Karpas-422 (cell line): ENCODE results near the gene SRMS. TPM values are rescaled to one million over a fixed set of nuclear protein-coding genes. Genes with fewer than 3 reads are reported as not detected.

Source experiments
- DNase-seq: peaks from one replicate; pipeline ENCODE4 v3.0.0-alpha.2; 2015
- H2AFZ ChIP-seq: fragments of 200-600 bp; sonication (generic); 2 replicates; pipeline ENCODE4 v1.6.1; 2014; ENCODE audit warnings: antibody characterized with exemption, low read length, mixed read lengths
- H3K27ac ChIP-seq: fragments of 200-600 bp; sonication (generic); 2 replicates; pipeline ENCODE4 v1.5.1; 2014; ENCODE audit warnings: mild to moderate bottlenecking, low read length, moderate library complexity
- H3K27me3 ChIP-seq: fragments of 200-600 bp; sonication (generic); 2 replicates; pipeline ENCODE4 v1.6.1; 2014; ENCODE audit warnings: low read length, mixed read lengths
- H3K36me3 ChIP-seq: fragments of 200-600 bp; sonication (generic); 2 replicates; pipeline ENCODE4 v1.6.1; 2014; ENCODE audit warnings: low read length, mixed read lengths; ENCODE audit not compliant: insufficient read depth
- H3K4me1 ChIP-seq: fragments of 200-600 bp; sonication (generic); 2 replicates; pipeline ENCODE4 v1.6.1; 2014; ENCODE audit warnings: mild to moderate bottlenecking, low read length, mixed read lengths
- H3K4me2 ChIP-seq: fragments of 200-600 bp; sonication (generic); 2 replicates; pipeline ENCODE4 v1.6.1; 2014; ENCODE audit warnings: low read length, low read depth, mild to moderate bottlenecking; ENCODE audit not compliant: poor library complexity, severe bottlenecking
- H3K4me3 ChIP-seq: fragments of 200-600 bp; sonication (generic); 2 replicates; pipeline ENCODE4 v1.5.1; 2014; ENCODE audit warnings: mild to moderate bottlenecking, antibody characterized with exemption, low read length, mixed read lengths
- H3K79me2 ChIP-seq: fragments of 200-600 bp; sonication (generic); 2 replicates; pipeline ENCODE4 v1.6.1; 2014; ENCODE audit warnings: mild to moderate bottlenecking, low read length, mixed read lengths
- H3K9ac ChIP-seq: fragments of 200-600 bp; sonication (generic); 2 replicates; pipeline ENCODE4 v1.6.0; 2014; ENCODE audit warnings: low read length
- H3K9me2 ChIP-seq: fragments of 200-600 bp; sonication (generic), shearing (Covaris generic); replicated peaks from 2 replicates; pipeline ENCODE4 v1.6.0; 2014; ENCODE audit warnings: mild to moderate bottlenecking, low read length, moderate library complexity; ENCODE audit not compliant: insufficient read depth
- H3K9me3 ChIP-seq: fragments of 300-700, 200-600 bp; sonication (generic); 2 replicates; pipeline ENCODE4 v1.6.1; 2014; ENCODE audit warnings: low read length, mixed read lengths
- H4K20me1 ChIP-seq: fragments of 200-600 bp; sonication (generic); 2 replicates; pipeline ENCODE4 v1.6.1; 2014; ENCODE audit warnings: mild to moderate bottlenecking, antibody characterized with exemption, low read length, low read depth; ENCODE audit not compliant: insufficient read depth
- total RNA-seq: library from RNA; depleted of rRNA; stranded (reverse); fragments of >200 nt; shearing (Covaris generic); gene quantifications from 2 replicates; pipeline ENCODE4 v1.2.3, GENCODE V29; 2014; ENCODE audit warnings: low replicate concordance

Gene SRMS
- total RNA-seq, 1 experiment from 2014 or later, result not detected

DNA sequence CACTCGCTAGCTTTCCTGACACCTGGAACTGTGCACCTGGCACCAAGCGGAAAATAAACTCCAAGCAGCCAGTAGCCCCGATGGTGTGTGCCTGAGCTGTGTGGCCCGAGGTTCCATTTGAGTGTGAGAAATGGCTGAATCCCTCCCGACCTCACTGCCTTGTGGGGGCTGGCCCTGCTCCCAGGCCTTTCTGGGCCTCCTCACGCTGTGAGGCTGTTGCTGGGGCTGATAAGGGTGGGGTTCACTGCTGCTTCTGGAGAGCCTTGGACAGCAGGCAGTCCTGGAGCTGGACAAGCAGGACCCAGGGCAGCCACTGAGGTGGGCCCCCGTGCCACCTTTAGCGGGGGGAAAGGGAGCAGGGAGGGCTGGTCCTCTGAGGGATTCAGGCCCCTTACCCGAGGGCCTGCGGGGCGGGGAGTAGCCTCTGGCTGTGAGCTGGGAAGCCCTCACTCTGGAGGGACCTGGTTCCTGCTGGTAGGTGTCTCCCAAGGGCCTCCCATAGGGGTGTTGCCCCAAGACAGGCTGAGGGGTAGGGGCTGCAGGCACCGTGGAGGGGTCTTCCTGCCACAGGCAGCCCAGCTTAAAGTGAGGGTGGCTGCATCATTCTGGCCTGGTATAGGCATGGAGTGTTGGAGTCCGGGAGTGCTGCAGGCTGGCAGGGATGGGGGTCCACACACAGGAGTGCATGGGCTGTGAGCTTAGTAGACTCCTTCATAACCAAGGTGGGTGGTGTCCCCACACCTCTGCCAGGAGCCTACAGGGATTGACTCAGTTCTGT is 25.3 kb downstream of the SRMS start:
- H2AFZ ChIP-seq, result no peak overlapping the region
- H3K27me3 ChIP-seq, result no peaks in the 10 kb centered on the region
- no peak overlapping the region for H3K4me3 ChIP-seq
- no peaks in the 10 kb centered on the region for H3K9me3 ChIP-seq
- no peak overlapping the region for H3K4me2 ChIP-seq
- H3K27ac ChIP-seq, result no peak overlapping the region
- no peak overlapping the region for H3K9ac ChIP-seq
- no peaks in the 10 kb centered on the region; the same call in 1 of the 2 replicates for H3K36me3 ChIP-seq
- H4K20me1 ChIP-seq, result no peaks in the 10 kb centered on the region
- no peaks in the 10 kb centered on the region for H3K79me2 ChIP-seq
- peaks cover 13% of the 10 kb centered on the region for H3K4me1 ChIP-seq
- no peaks in the 10 kb centered on the region for H3K9me2 ChIP-seq
- DNase-seq, result no peak

DNA sequence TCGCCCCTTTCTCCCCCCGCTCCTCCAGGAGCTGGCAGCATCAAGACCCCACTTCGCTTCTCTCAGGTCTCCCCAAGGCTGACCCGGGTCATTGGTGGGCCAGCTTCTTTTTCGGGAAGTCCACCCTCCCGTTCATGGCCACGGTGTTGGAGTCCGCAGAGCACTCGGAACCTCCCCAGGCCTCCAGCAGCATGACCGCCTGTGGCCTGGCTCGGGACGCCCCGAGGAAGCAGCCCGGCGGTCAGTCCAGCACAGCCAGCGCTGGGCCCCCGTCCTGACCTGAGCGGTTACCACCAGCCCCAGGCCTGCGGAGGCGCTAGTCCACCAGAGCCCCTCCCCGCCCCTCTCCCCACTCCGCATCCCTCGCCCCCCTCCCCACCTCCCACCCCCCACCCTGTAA is 25.9 kb downstream of the SRMS start:
- peak overlapping the region; percentile 63 for H3K9ac ChIP-seq
- H2AFZ ChIP-seq, result no peak overlapping the region
- no peaks in the 10 kb centered on the region; the same call in 1 of the 2 replicates for H3K36me3 ChIP-seq
- no peak for DNase-seq
- peak overlapping the region; percentile 71; the same call in 1 of the 2 replicates for H3K4me3 ChIP-seq
- H3K27me3 ChIP-seq, result no peaks in the 10 kb centered on the region
- no peaks in the 10 kb centered on the region for H3K9me3 ChIP-seq
- no peak overlapping the region for H3K27ac ChIP-seq
- H3K4me1 ChIP-seq, result peaks cover 13% of the 10 kb centered on the region
- no peaks in the 10 kb centered on the region for H3K9me2 ChIP-seq
- H4K20me1 ChIP-seq, result no peaks in the 10 kb centered on the region
- peak overlapping the region; percentile 92 for H3K4me2 ChIP-seq
- no peaks in the 10 kb centered on the region for H3K79me2 ChIP-seq

DNA sequence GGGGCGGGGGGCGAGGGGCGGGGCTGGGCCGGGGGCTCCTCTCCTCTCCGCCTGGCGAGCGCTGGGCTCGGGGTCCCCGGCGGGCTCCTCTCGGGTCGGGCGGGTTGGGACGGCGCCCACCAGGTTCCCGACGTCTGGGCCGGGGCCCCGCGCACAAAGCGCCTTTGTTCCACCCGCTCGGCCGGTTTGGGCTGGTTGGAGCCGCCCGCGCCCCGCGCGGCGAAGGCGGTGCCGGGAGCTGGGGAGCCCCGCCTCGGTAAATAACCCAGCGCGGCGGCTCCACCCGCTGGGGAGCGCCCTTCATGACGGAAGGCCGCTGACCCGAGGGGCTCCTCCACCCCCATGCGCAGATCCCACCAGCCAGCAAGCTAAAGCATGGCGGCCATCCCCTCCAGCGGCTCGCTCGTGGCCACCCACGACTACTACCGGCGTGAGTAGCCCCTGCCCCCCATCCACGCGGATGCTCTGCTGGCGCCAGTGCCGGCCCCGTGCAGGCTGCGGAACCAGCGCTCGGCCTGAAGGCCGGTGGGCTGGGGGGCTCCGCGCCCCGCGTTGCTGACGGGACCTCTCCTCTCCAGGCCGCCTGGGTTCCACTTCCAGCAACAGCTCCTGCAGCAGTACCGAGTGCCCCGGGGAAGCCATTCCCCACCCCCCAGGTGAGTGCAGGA is 26.5 kb downstream of the SRMS start:
- Histone ChIP-seq H3K27me3 (no peaks in the 10 kb centered on the region), H3K27ac (no peak overlapping the region), H3K36me3 (no peaks in the 10 kb centered on the region; the same call in 1 of the 2 replicates), H4K20me1 (no peaks in the 10 kb centered on the region), H2AFZ (no peak overlapping the region), H3K9me2 (no peaks in the 10 kb centered on the region), H3K4me3 (peak overlapping the region; percentile 71; the same call in 1 of the 2 replicates), H3K9me3 (no peaks in the 10 kb centered on the region), H3K79me2 (no peaks in the 10 kb centered on the region), H3K4me2 (peak overlapping the region; percentile 92), H3K4me1 (peaks cover 13% of the 10 kb centered on the region), H3K9ac (peak overlapping the region; percentile 63)
- DNase-seq, result peak; percentile 59

DNA sequence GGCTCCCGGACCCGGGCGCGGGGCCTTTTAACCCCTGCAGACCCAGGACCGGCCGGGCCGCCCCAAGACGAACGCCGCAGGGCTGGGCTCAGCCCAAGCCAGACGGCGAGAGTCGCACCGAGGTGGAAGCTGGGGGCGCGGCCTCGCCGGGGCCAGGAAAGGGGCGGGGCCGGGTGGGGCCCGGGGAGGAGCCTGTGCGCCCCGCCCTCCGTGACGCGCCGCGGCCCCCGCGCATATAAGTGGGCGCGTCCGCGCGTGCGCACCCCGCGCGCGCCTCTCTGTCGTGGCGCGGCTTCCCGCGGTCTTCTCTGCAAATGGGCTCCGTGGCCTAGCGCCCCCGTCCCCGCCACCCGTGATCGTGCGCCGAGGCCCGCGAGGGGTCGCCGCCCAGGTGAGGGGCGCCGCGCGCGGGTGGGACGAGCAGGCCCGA is 27.0 kb downstream of the SRMS start, which contains the start of gene PPDPF:
PPDPF (plus strand) TSS at position 262 of the 430 bp plus-strand sequence. CDS start 544 bp downstream, outside the sequence.
- Histone ChIP-seq H3K9ac (peak within 1 kb of the TSS; percentile 63), H3K4me2 (peak within 1 kb of the TSS; percentile 92), H2AFZ (peak within 1 kb of the TSS; percentile 86; the same call in 1 of the 2 replicates), H3K9me3 (no peaks in the 10 kb centered on the region), H3K27ac (no peak within 1 kb of the TSS), H4K20me1 (no peaks in the 10 kb centered on the region), H3K79me2 (no peaks in the 10 kb centered on the region), H3K36me3 (no peaks in the 10 kb centered on the region; the same call in 1 of the 2 replicates), H3K4me1 (peaks cover 13% of the 10 kb centered on the region), H3K4me3 (peak within 1 kb of the TSS; percentile 71), H3K9me2 (no peaks in the 10 kb centered on the region), H3K27me3 (no peaks in the 10 kb centered on the region)
- peak; percentile 92 for DNase-seq

DNA sequence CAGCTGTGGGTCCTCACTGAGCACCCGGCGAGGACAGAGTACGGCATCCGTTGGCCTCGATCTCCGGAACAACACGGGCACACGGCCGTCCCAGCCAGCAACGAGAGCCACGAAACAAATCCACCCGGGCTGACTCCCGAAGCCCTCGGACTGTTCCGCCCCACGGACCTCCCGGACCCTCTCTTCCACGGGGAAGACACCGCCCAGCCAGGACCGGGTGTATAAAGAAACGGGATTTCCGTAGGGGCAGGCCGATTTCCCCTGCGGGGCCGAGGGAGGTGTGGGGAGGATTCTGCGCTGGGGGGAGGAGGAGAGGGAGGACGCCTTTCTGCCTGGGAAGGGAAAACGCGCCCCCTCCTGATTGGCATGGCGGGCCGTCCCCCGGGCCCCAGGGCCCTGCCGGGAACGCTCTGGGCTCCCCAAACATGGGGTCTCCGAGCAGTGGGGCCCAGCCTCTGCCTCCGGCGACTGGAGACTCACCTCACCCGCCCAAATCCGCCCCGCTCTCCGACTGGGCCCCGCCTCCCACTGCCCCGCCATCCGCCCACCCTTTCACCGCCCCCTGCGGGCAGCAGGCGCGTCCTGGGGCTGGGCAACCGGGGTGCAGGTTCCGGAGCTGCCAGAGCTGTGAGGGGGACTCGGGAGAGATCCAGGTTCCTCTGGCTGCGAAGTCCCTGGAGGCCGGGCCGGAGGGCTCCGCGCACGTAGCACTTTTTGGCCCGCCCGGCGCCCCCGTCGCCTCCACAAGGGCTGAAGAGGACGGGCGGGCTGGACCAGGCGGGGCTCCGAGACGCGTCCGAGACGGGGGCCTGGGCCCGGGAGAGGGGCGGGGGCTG is 27.7 kb downstream of the SRMS start:
- DNase-seq, result peak; percentile 72
- Histone ChIP-seq H3K36me3 (no peaks in the 10 kb centered on the region; the same call in 1 of the 2 replicates), H3K27ac (no peak overlapping the region), H3K9me3 (no peaks in the 10 kb centered on the region), H3K27me3 (no peaks in the 10 kb centered on the region), H3K9me2 (no peaks in the 10 kb centered on the region), H2AFZ (peak overlapping the region; percentile 86; the same call in 1 of the 2 replicates), H3K9ac (peak overlapping the region; percentile 60), H3K4me1 (peaks cover 13% of the 10 kb centered on the region), H3K4me2 (peak overlapping the region; percentile 92), H3K79me2 (no peaks in the 10 kb centered on the region), H3K4me3 (peak overlapping the region; percentile 71), H4K20me1 (no peaks in the 10 kb centered on the region)

DNA sequence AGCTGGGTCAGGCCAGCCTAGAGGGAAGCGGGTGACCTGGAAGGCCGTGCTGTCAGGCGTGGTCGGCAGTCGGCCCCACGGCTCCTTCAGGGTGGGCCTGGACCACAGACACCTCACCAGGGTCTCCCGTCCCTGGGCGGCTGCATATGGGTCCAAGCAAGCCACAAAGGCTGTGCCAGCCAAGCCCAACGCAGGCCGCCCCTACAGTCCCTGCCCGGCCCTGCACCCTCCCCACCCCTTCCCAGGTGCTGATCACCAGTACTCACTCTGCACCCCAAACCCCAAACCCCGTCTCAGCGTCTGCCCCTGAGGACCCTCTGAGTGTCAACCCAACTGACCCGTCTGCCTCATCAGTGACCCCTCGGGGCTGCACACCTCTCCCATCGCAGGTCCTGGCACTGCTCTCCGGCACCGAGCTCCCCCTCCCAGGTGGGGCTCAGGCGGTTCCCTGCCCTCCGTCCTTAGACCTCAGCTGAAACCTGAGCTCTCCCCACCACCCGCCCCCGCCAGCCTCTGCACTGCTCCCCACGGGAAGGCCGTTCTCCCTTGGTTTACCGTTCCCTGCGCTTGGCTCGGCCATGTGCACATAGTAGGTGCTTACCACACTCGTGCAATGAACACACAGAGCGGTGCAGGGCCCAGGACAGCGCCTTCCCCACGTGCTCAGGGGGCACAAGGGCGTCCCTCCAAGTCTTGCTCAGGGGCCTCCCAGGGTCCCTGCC is 28.4 kb downstream of the SRMS start:
- Histone ChIP-seq H3K9me3 (no peaks in the 10 kb centered on the region), H3K79me2 (no peaks in the 10 kb centered on the region), H3K36me3 (no peaks in the 10 kb centered on the region; the same call in 1 of the 2 replicates), H2AFZ (no peak overlapping the region), H3K27ac (no peak overlapping the region), H3K4me1 (peaks cover 13% of the 10 kb centered on the region), H3K9ac (no peak overlapping the region), H3K4me2 (no peak overlapping the region), H4K20me1 (no peaks in the 10 kb centered on the region), H3K4me3 (no peak overlapping the region), H3K9me2 (no peaks in the 10 kb centered on the region), H3K27me3 (no peaks in the 10 kb centered on the region)
- DNase-seq, result no peak

DNA sequence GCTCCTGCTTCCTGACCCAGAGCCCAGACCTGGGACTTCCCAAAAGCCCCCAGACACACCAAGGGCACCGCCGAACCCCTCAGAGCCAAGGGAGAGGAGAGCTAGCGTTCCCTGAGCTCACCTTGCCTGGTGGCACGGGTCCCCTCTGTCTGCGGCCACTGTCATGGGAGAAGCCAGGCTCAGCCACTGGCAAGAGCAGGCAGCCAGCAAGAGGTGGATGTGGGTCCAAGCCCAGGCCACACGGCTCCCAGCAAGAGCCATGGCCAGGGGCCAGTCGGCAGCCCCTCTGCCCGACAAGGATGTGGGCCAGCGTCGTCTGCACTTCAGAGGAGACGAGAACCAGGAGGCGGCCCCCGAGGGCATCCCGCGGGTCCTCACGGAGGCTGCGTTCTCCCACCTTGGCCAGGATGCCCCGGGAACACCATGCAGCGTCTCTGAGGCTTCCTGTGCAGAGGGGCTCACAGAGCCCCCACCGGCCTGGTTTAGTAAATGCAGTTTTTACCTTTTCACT is 29.1 kb downstream of the SRMS start:
- no peaks in the 10 kb centered on the region for H3K9me2 ChIP-seq
- H3K4me3 ChIP-seq, result no peak overlapping the region
- no peak overlapping the region for H3K9ac ChIP-seq
- H3K4me1 ChIP-seq, result peaks cover 13% of the 10 kb centered on the region
- no peaks in the 10 kb centered on the region for H3K9me3 ChIP-seq
- no peak for DNase-seq
- no peaks in the 10 kb centered on the region; the same call in 1 of the 2 replicates for H3K36me3 ChIP-seq
- no peak overlapping the region for H3K27ac ChIP-seq
- no peaks in the 10 kb centered on the region for H3K79me2 ChIP-seq
- H3K4me2 ChIP-seq, result no peak overlapping the region
- no peaks in the 10 kb centered on the region for H4K20me1 ChIP-seq
- H3K27me3 ChIP-seq, result no peaks in the 10 kb centered on the region
- H2AFZ ChIP-seq, result no peak overlapping the region
